Breast epithelium (tissue), 3 donors: ENCODE results near the gene CASQ1.

Experiments
- POLR2A ChIP-seq: fragments of 450-650 bp; IDR thresholded peaks from one replicate; pipeline ENCODE4 v1.6.1; 2016; ENCODE audit warnings: antibody characterized with exemption, mild to moderate bottlenecking, moderate library complexity
- POLR2AphosphoS5 ChIP-seq, 3 donors: sonication (generic); formaldehyde crosslinking; IDR thresholded peaks; one replicate each; pipeline ENCODE4 v1.6.1; 2017; ENCODE audit warnings: antibody characterized with exemption in 3 of 3

GRCh38 chr1:160210561-160210960 is 20.2 kb downstream of the CASQ1 start:
- TF ChIP-seq POLR2A, result no peak
- TF ChIP-seq POLR2AphosphoS5 (IDR thresholded peaks at IDR 0.05), result no peak
